ENCODE results near the gene BCKDHB.
"Not testable (repeated sequence)": the region's sequence is repeated elsewhere in the genome, so short reads cannot be mapped to it uniquely, and the experiment has no call there.

Gene BCKDHB

DNA sequence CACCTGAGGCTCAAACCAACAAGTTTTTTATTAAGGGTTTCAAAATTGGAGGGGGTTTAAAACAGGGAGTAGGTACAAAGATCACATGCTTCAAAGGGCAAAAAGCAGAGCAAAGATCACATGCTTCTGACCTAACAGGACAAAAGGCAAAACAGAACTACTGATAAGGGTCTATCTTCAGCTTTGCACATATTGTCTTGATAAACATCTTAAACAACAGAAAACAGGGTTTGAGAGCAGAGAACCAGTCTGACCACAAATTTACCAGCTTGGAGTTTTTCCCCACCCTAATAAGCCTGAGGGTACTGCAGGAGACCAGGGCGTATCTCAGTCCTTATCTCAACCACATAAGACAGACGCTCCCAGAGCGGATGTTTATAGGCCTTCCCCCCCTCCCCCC, 16.1 kb downstream of the BCKDHB start:
- H3K56ac ChIP-seq (ENCODE audit: low read length); H3K18ac ChIP-seq (ENCODE audit: low read length); H2BK15ac ChIP-seq (replicated peaks; ENCODE audit: low read depth); H3K4ac ChIP-seq (ENCODE audit: low read depth, low read length); H3K4me2 ChIP-seq (ENCODE audit: low read length); H3K9ac ChIP-seq (ENCODE audit: low read length); H3K27ac ChIP-seq (ENCODE audit: low read depth, low read length); H3K4me3 ChIP-seq (ENCODE audit: low read length); H2BK5ac ChIP-seq (ENCODE audit: low read length); H4K8ac ChIP-seq (ENCODE audit: low read depth, low read length); H3K23ac ChIP-seq (ENCODE audit: low read length); H3K79me1 ChIP-seq (ENCODE audit: low read length); H4K5ac ChIP-seq (ENCODE audit: low read length); H2BK120ac ChIP-seq (ENCODE audit: low read depth, low read length); H3K79me2 ChIP-seq (ENCODE audit: control insufficient read depth, insufficient read depth, low read length); H3K36me3 ChIP-seq (ENCODE audit: control insufficient read depth, insufficient read depth, low read length); H2AK5ac ChIP-seq (ENCODE audit: low read length); H3K27me3 ChIP-seq (ENCODE audit: insufficient read depth, low read length, poor library complexity); H3K4me1 ChIP-seq (ENCODE audit: control insufficient read depth, low read depth, low read length); DNase-seq: not testable (repeated sequence)
- WGBS (ENCODE audit: extremely low coverage, insufficient coverage, low lambda C conversion rate), result no CpG with 5 or more reads among the region's 3 CpGs

DNA sequence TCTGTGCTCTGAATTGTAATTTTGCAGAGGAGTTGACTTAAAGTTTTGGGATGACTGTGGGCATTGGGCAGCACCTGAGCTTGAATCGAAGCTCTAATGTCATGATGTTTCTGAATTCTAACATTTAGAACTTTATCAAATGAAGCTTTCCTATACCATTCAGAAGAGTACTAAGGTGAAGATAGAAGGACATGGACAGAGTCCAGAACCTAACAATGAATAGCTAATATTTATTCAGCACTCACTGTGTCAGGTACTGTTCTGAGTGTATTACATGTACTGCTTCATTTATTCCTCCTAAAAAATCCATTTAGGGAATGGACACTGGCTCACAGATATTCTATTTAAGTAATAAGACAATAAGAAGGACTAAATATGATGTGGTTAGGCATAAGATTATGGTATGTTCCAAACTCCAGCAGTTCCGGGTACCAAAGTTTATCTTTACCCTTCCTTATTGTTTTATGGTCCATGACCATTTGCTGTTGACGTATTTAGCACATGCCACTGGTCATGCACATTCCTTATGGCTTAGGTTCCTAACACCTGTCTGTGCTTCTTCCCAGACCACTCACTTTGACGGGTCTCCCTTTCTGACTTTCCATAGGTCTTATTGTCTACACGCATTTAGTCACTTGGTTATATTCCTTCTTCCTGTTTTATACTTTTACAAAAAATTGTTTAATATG, 20.3 kb downstream of the BCKDHB start:
- Histone ChIP-seq H3K79me2 (ENCODE audit: control insufficient read depth, insufficient read depth, low read length) (no peaks in the 10 kb centered on the region), H3K4me1 (ENCODE audit: control insufficient read depth, low read depth, low read length) (no peaks in the 10 kb centered on the region), H4K5ac (ENCODE audit: low read length) (no peak overlapping the region), H3K79me1 (ENCODE audit: low read length) (no peaks in the 10 kb centered on the region), H3K27me3 (ENCODE audit: insufficient read depth, low read length, poor library complexity) (no peaks in the 10 kb centered on the region), H3K4me3 (ENCODE audit: low read length) (no peak overlapping the region), H3K9ac (ENCODE audit: low read length) (no peak overlapping the region), H3K18ac (ENCODE audit: low read length) (no peak overlapping the region), H3K56ac (ENCODE audit: low read length) (no peak overlapping the region), H3K27ac (ENCODE audit: low read depth, low read length) (no peak overlapping the region), H2AK5ac (ENCODE audit: low read length) (no peak overlapping the region), H2BK15ac (replicated peaks; ENCODE audit: low read depth) (no peak overlapping the region), H3K4ac (ENCODE audit: low read depth, low read length) (no peak overlapping the region), H2BK120ac (ENCODE audit: low read depth, low read length) (no peak overlapping the region), H4K8ac (ENCODE audit: low read depth, low read length) (no peak overlapping the region), H3K36me3 (ENCODE audit: control insufficient read depth, insufficient read depth, low read length) (no peaks in the 10 kb centered on the region), H2BK5ac (ENCODE audit: low read length) (no peak overlapping the region), H3K23ac (ENCODE audit: low read length) (no peak overlapping the region), H3K4me2 (ENCODE audit: low read length) (no peak overlapping the region)
- no peak for DNase-seq
- WGBS (ENCODE audit: extremely low coverage, insufficient coverage, low lambda C conversion rate), result no CpG with 5 or more reads among the region's 5 CpGs

DNA sequence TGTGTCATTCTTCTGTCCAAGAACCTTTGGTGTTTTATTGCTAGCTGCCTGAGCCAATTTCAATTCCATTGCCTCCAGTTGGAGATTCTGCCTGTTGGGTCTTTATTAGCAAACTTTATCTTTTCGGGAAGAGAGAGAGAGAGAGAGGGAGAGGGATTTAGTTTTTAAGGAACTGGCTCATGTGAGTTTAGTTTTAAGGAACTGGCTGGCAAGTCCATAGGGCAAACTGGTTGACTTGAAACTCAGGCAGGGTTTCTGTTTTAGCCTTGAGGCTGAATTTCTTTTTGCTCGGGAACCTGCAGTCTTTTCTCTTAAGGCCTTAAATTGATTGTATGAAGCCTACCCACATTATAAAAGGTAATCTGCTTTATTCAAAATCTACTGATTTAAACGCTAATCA, 23.0 kb downstream of the BCKDHB start:
- Histone ChIP-seq H3K27me3 (ENCODE audit: insufficient read depth, low read length, poor library complexity) (no peaks in the 10 kb centered on the region), H3K4me3 (ENCODE audit: low read length) (no peak overlapping the region), H2BK5ac (ENCODE audit: low read length) (no peak overlapping the region), H3K4ac (ENCODE audit: low read depth, low read length) (no peak overlapping the region), H3K4me1 (ENCODE audit: control insufficient read depth, low read depth, low read length) (no peaks in the 10 kb centered on the region), H3K27ac (ENCODE audit: low read depth, low read length) (no peak overlapping the region), H3K4me2 (ENCODE audit: low read length) (no peak overlapping the region), H2BK15ac (replicated peaks; ENCODE audit: low read depth) (no peak overlapping the region), H3K56ac (ENCODE audit: low read length) (no peak overlapping the region), H3K23ac (ENCODE audit: low read length) (no peak overlapping the region), H3K79me2 (ENCODE audit: control insufficient read depth, insufficient read depth, low read length) (no peaks in the 10 kb centered on the region), H4K8ac (ENCODE audit: low read depth, low read length) (no peak overlapping the region), H3K79me1 (ENCODE audit: low read length) (no peaks in the 10 kb centered on the region), H3K36me3 (ENCODE audit: control insufficient read depth, insufficient read depth, low read length) (no peaks in the 10 kb centered on the region), H3K9ac (ENCODE audit: low read length) (no peak overlapping the region), H2AK5ac (ENCODE audit: low read length) (no peak overlapping the region), H2BK120ac (ENCODE audit: low read depth, low read length) (no peak overlapping the region), H4K5ac (ENCODE audit: low read length) (no peak overlapping the region), H3K18ac (ENCODE audit: low read length) (no peak overlapping the region)
- DNase-seq, result no peak
- WGBS (ENCODE audit: extremely low coverage, insufficient coverage, low lambda C conversion rate), result 100% methylated on average over 1 of the region's 3 CpGs

DNA sequence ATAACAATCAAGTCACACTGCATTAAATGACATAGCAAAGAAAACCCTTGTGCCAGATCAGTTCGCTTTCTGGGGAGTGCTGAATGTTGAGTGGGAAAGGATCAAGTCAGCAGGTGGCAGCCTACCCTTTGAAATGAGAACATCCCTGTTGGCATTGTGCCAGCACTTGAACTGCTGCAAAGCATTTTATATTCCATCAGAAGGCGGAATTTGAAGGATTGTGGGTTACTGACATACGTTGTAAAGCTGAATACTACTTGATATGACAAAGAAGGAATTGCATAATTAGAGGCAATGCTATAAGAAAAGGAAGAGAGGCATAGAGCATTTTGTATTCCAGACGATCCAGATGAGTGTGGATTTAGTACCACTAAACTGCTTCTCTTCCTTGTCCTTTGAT, 26.5 kb downstream of the BCKDHB start:
- Histone ChIP-seq H2BK120ac (ENCODE audit: low read depth, low read length) (no peak overlapping the region), H3K4ac (ENCODE audit: low read depth, low read length) (no peak overlapping the region), H3K36me3 (ENCODE audit: control insufficient read depth, insufficient read depth, low read length) (no peaks in the 10 kb centered on the region), H2BK5ac (ENCODE audit: low read length) (no peak overlapping the region), H3K9ac (ENCODE audit: low read length) (no peak overlapping the region), H3K27ac (ENCODE audit: low read depth, low read length) (no peak overlapping the region), H3K18ac (ENCODE audit: low read length) (no peak overlapping the region), H2AK5ac (ENCODE audit: low read length) (no peak overlapping the region), H3K4me1 (ENCODE audit: control insufficient read depth, low read depth, low read length) (no peaks in the 10 kb centered on the region), H3K79me1 (ENCODE audit: low read length) (no peaks in the 10 kb centered on the region), H3K56ac (ENCODE audit: low read length) (no peak overlapping the region), H2BK15ac (replicated peaks; ENCODE audit: low read depth) (no peak overlapping the region), H3K23ac (ENCODE audit: low read length) (no peak overlapping the region), H3K4me2 (ENCODE audit: low read length) (no peak overlapping the region), H3K79me2 (ENCODE audit: control insufficient read depth, insufficient read depth, low read length) (no peaks in the 10 kb centered on the region), H4K8ac (ENCODE audit: low read depth, low read length) (no peak overlapping the region), H3K27me3 (ENCODE audit: insufficient read depth, low read length, poor library complexity) (no peaks in the 10 kb centered on the region), H3K4me3 (ENCODE audit: low read length) (no peak overlapping the region), H4K5ac (ENCODE audit: low read length) (no peak overlapping the region)
- no CpG with 5 or more reads among the region's 4 CpGs for WGBS (ENCODE audit: extremely low coverage, insufficient coverage, low lambda C conversion rate)
- DNase-seq, result peak; percentile 59

DNA sequence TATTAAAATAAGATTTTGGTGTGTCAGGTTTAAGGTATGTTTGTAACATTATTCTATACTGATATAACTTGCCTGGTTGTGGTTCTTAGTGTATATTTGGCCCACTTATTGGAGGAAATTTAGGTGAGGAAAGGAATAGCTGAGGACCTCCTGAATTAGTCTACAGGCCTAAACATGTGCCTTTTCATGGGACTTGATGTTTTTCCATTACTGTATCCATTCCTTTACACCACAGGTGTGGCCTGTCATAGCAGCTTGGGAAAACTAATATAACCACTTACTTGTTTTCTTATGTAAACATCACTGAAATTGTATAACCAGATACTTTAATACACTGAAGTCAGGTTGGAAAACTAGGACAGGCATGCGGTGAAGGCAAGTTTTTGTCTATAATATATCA, 27.6 kb downstream of the BCKDHB start:
- Histone ChIP-seq H4K5ac (ENCODE audit: low read length) (no peak overlapping the region), H4K8ac (ENCODE audit: low read depth, low read length) (no peak overlapping the region), H3K23ac (ENCODE audit: low read length) (no peak overlapping the region), H2BK15ac (replicated peaks; ENCODE audit: low read depth) (no peak overlapping the region), H3K56ac (ENCODE audit: low read length) (no peak overlapping the region), H3K79me1 (ENCODE audit: low read length) (no peaks in the 10 kb centered on the region), H3K4me1 (ENCODE audit: control insufficient read depth, low read depth, low read length) (no peaks in the 10 kb centered on the region), H3K27me3 (ENCODE audit: insufficient read depth, low read length, poor library complexity) (no peaks in the 10 kb centered on the region), H3K79me2 (ENCODE audit: control insufficient read depth, insufficient read depth, low read length) (no peaks in the 10 kb centered on the region), H3K27ac (ENCODE audit: low read depth, low read length) (no peak overlapping the region), H3K4me2 (ENCODE audit: low read length) (no peak overlapping the region), H2AK5ac (ENCODE audit: low read length) (no peak overlapping the region), H3K4ac (ENCODE audit: low read depth, low read length) (no peak overlapping the region), H2BK120ac (ENCODE audit: low read depth, low read length) (no peak overlapping the region), H3K4me3 (ENCODE audit: low read length) (no peak overlapping the region), H3K9ac (ENCODE audit: low read length) (no peak overlapping the region), H3K36me3 (ENCODE audit: control insufficient read depth, insufficient read depth, low read length) (no peaks in the 10 kb centered on the region), H2BK5ac (ENCODE audit: low read length) (no peak overlapping the region), H3K18ac (ENCODE audit: low read length) (no peak overlapping the region)
- WGBS (ENCODE audit: extremely low coverage, insufficient coverage, low lambda C conversion rate), result no CpG with 5 or more reads among the region's 1 CpG
- no peak for DNase-seq

DNA sequence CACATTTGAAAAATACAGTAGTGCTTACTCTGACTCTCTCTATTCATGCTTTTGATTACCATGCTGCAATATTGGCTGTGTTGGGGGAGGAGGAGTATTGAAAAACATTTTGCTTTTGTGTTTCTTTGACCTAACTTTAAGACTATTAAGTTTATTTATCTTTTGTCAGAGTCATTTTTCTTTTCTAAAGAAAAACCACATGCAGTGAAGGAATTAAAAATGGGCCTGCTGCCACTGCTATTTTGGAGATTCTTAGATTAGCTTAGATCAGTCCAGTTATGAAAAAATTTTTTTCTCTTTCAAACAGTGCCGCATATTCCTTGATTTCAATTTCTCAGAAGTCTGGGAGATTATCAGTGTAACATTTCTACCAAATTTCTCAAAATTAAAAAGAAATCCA, 36.1 kb downstream of the BCKDHB start:
- no peak overlapping the region for H3K23ac ChIP-seq (ENCODE audit: low read length)
- no peak overlapping the region for H2BK5ac ChIP-seq (ENCODE audit: low read length)
- no peak overlapping the region for H2BK15ac ChIP-seq (replicated peaks; ENCODE audit: low read depth)
- no peaks in the 10 kb centered on the region for H3K27me3 ChIP-seq (ENCODE audit: insufficient read depth, low read length, poor library complexity)
- H3K79me1 ChIP-seq (ENCODE audit: low read length), result no peaks in the 10 kb centered on the region
- H4K8ac ChIP-seq (ENCODE audit: low read depth, low read length), result no peak overlapping the region
- no peak overlapping the region for H3K4ac ChIP-seq (ENCODE audit: low read depth, low read length)
- H2BK120ac ChIP-seq (ENCODE audit: low read depth, low read length), result no peak overlapping the region
- no peak for DNase-seq
- no peak overlapping the region for H3K27ac ChIP-seq (ENCODE audit: low read depth, low read length)
- no peaks in the 10 kb centered on the region for H3K4me1 ChIP-seq (ENCODE audit: control insufficient read depth, low read depth, low read length)
- no peak overlapping the region for H3K56ac ChIP-seq (ENCODE audit: low read length)
- no peak overlapping the region for H4K5ac ChIP-seq (ENCODE audit: low read length)
- H3K4me2 ChIP-seq (ENCODE audit: low read length), result no peak overlapping the region
- H3K9ac ChIP-seq (ENCODE audit: low read length), result no peak overlapping the region
- no peak overlapping the region for H2AK5ac ChIP-seq (ENCODE audit: low read length)
- no peaks in the 10 kb centered on the region for H3K36me3 ChIP-seq (ENCODE audit: control insufficient read depth, insufficient read depth, low read length)
- H3K18ac ChIP-seq (ENCODE audit: low read length), result no peak overlapping the region
- H3K79me2 ChIP-seq (ENCODE audit: control insufficient read depth, insufficient read depth, low read length), result no peaks in the 10 kb centered on the region
- no CpG with 5 or more reads among the region's 1 CpG for WGBS (ENCODE audit: extremely low coverage, insufficient coverage, low lambda C conversion rate)
- H3K4me3 ChIP-seq (ENCODE audit: low read length), result no peak overlapping the region

All from mesendoderm (in vitro differentiated cells).